ENCODE data around the gene VIPR1.
"Not testable (repeated sequence)": the region's sequence is repeated elsewhere in the genome, so short reads cannot be mapped to it uniquely, and the experiment has no call there.

Gene VIPR1

GRCh38 chr3:42537350-42537749 lies 34.9 kb downstream of the VIPR1 start:
- no peak for DNase-seq

- no peak for DNase-seq
Measured at GRCh38 chr3:42539871-42540714, 37.6 kb downstream of the VIPR1 start.

- no peak for DNase-seq
Measured at GRCh38 chr3:42541079-42541478, 38.6 kb downstream of the VIPR1 start.

- no peak for DNase-seq
Measured at GRCh38 chr3:42544492-42545283, 42.2 kb downstream of the VIPR1 start.

GRCh38 chr3:42545284-42545900 lies 42.9 kb downstream of the VIPR1 start:
- no peak for DNase-seq

- no peak for DNase-seq
Measured at GRCh38 chr3:42546691-42547213, 44.3 kb downstream of the VIPR1 start.

- peak; percentile 41 for DNase-seq
Measured at GRCh38 chr3:42547401-42547945, 45.0 kb downstream of the VIPR1 start.

- no peak for DNase-seq
Measured at GRCh38 chr3:42549131-42549530, 46.7 kb downstream of the VIPR1 start.

GRCh38 chr3:42550250-42550649 lies 47.8 kb downstream of the VIPR1 start:
- no peak for DNase-seq

- DNase-seq = no peak
Measured at GRCh38 chr3:42552830-42553229, 50.4 kb downstream of the VIPR1 start.

GRCh38 chr3:42556089-42556632 lies 53.7 kb downstream of the VIPR1 start:
- DNase-seq = no peak

GRCh38 chr3:42556817-42557216 lies 54.4 kb downstream of the VIPR1 start:
- DNase-seq = not testable (repeated sequence)

- no peak for DNase-seq
Measured at GRCh38 chr3:42557854-42558253, 55.4 kb downstream of the VIPR1 start.

- DNase-seq = no peak
Measured at GRCh38 chr3:42562047-42562907, 59.8 kb downstream of the VIPR1 start.

GRCh38 chr3:42569593-42570142 lies 67.2 kb downstream of the VIPR1 start:
- DNase-seq = no peak

GRCh38 chr3:42572278-42572677 lies 69.8 kb downstream of the VIPR1 start:
- DNase-seq = peak; percentile 17

- no peak for DNase-seq
Measured at GRCh38 chr3:42575137-42575741, 72.8 kb downstream of the VIPR1 start.

- no peak for DNase-seq
Measured at GRCh38 chr3:42578054-42578453, 75.6 kb downstream of the VIPR1 start.

GRCh38 chr3:42579346-42579745 lies 76.9 kb downstream of the VIPR1 start:
- DNase-seq = not testable (repeated sequence)

- DNase-seq = no peak
Measured at GRCh38 chr3:42581400-42581708, 78.9 kb downstream of the VIPR1 start.
